Panc1 (cell line): ENCODE measurements around the gene VAT1L. TPM values are rescaled to one million over a fixed set of nuclear protein-coding genes. Genes with fewer than 3 reads are reported as not detected.

Source experiments
- ATAC-seq: fragments of 200-7000 bp; cut with Tn5 transposase; 2 replicates; pipeline ENCODE4 v1.9.1; 2020; ENCODE audit warnings: mild to moderate bottlenecking, moderate library complexity
- BruUV-seq: library from RNA; stranded (reverse); fragments of 400-500 nt; replicated peaks from 2 replicates; lab custom pipeline; 2021; lab: Mats Ljungman, UMichigan
- CTCF ChIA-PET: fragments of 300-600 bp; sonication (Branson Sonifier 250); formaldehyde crosslinking; loops from one replicate; lab custom pipeline; 2022; ENCODE audit warnings: antibody characterized with exemption; lab: Charles Lee
- POLR2A ChIA-PET: fragments of 300-600 bp; sonication (Branson Sonifier 250); formaldehyde crosslinking; loops from one replicate; lab custom pipeline; 2022; ENCODE audit warnings: antibody characterized with exemption; lab: Charles Lee
- DNase-seq: peaks from one replicate; pipeline ENCODE4 v3.0.0-alpha.2; 2010; ENCODE audit warnings: low read depth, low spot score
- H3K27ac ChIP-seq: 2 replicates; pipeline ENCODE4 v1.5.1; 2011; ENCODE audit warnings: mild to moderate bottlenecking, low read length, inconsistent platforms
- H3K27me3 ChIP-seq: fragments of 200-500 bp; sonication (Bioruptor generic); 2 replicates; pipeline ENCODE4 v1.6.0; 2014; ENCODE audit warnings: low read length, inconsistent platforms; ENCODE audit not compliant: control insufficient read depth, insufficient read depth
- H3K36me3 ChIP-seq: fragments of 200-500 bp; sonication (Bioruptor generic); 2 replicates; pipeline ENCODE4 v1.5.1; 2014; ENCODE audit warnings: inconsistent platforms, mild to moderate bottlenecking, low read length, moderate library complexity; ENCODE audit not compliant: control insufficient read depth, insufficient read depth
- H3K4me1 ChIP-seq: 2 replicates; pipeline ENCODE4 v1.5.1; 2011; ENCODE audit warnings: inconsistent platforms, mild to moderate bottlenecking, low read length, moderate library complexity; ENCODE audit not compliant: control insufficient read depth, insufficient read depth
- H3K4me3 ChIP-seq, 2 experiments: 2 replicates each; pipeline ENCODE4 v1.5.1; 2011 to 2012; ENCODE audit warnings: low read depth in 2 of 2, low read length in 2 of 2, mild to moderate bottlenecking in 2 of 2, inconsistent platforms in 1 of 2, moderate library complexity in 1 of 2
- H3K9me3 ChIP-seq: fragments of 200-500 bp; sonication (Bioruptor generic); 2 replicates; pipeline ENCODE4 v1.5.1; 2014; ENCODE audit warnings: low read depth, mild to moderate bottlenecking, inconsistent platforms, low read length, moderate library complexity; ENCODE audit not compliant: control insufficient read depth, insufficient read depth
- POLR2AphosphoS5 ChIP-seq: IDR thresholded peaks from 2 replicates; pipeline ENCODE4 v1.6.1; 2012; ENCODE audit warnings: mild to moderate bottlenecking, low read depth, low read length, moderate library complexity
- SIN3A ChIP-seq: IDR thresholded peaks from 2 replicates; pipeline ENCODE4 v1.6.1; 2012; ENCODE audit warnings: low read depth, mild to moderate bottlenecking, low read length, moderate library complexity, borderline replicate concordance; ENCODE audit not compliant: insufficient read depth
- TCF7L2 ChIP-seq: IDR thresholded peaks from 2 replicates; pipeline ENCODE4 v1.6.1; 2011; ENCODE audit warnings: mild to moderate bottlenecking, low read depth, low read length, inconsistent platforms
- in situ Hi-C: cut with HindIII; loops from 2 replicates; pipeline ENCODE4 v1.10.0; 2016; ENCODE audit warnings: low sequenced_read_pairs, low pct_unique_long_range_greater_than_20kb
- intact Hi-C: fragments of 100-400 bp; cut with micrococcal nuclease; formaldehyde crosslinking; loops from one replicate; pipeline ENCODE4 v1.10.0; 2022; ENCODE audit not compliant: unreplicated experiment
- total RNA-seq: library from RNA; stranded (reverse); gene quantifications from one replicate; pipeline ENCODE4 v1.2.1, GENCODE V29; 2021; ENCODE audit not compliant: unreplicated experiment
- TF ChIP-seq, protein P1 (sequence below), 2 experiments: IDR thresholded peaks; 2 replicates each; pipeline ENCODE4 v1.6.1; 2011 to 2012; ENCODE audit warnings: low read depth in 2 of 2, control low read depth in 1 of 2, low read length in 1 of 2, mild to moderate bottlenecking in 1 of 2, moderate library complexity in 1 of 2; ENCODE audit not compliant: insufficient read depth in 1 of 2
- TF ChIP-seq, protein P2 (sequence below): fragments of 450-650 bp; IDR thresholded peaks from 2 replicates; pipeline ENCODE4 v1.5.1; 2017; ENCODE audit warnings: mild to moderate bottlenecking

The VAT1L gene
- total RNA-seq, 1 experiment from 2014 or later = not detected

DNA sequence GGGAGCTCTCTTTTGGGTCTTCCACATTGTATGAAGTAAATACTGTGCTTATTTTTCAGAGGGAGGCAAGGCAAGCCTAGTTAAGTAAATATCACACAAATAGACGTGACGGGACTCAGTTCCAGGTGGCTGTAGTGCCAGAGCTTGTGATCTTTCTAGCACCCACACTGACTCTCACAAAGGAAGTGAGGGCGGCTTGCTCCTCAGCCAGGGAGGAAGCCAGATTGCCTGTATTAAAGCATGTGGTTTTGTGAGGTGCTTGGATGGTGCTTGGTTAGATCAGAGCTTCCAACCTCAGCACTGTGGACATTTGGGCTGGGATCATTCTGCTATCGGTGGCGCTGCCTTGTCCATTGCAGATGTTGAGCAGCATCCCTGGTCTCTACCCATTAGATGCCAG lies 80.1 kb downstream of the VAT1L start:
- no peaks in the 10 kb centered on the region; the same call in 1 of the 2 replicates for H3K27me3 ChIP-seq
- DNase-seq = no peak
- no peak overlapping the region for H3K27ac ChIP-seq
- H3K36me3 ChIP-seq = no peaks in the 10 kb centered on the region
- H3K4me3 ChIP-seq = no peak overlapping the region
- in situ Hi-C loops = no loop called here
- no TSS peak for BruUV-seq
- intact Hi-C loops = no loop called here
- H3K9me3 ChIP-seq = no peaks in the 10 kb centered on the region
- CTCF ChIA-PET = no interaction called here
- TF ChIP-seq, protein P1, sequence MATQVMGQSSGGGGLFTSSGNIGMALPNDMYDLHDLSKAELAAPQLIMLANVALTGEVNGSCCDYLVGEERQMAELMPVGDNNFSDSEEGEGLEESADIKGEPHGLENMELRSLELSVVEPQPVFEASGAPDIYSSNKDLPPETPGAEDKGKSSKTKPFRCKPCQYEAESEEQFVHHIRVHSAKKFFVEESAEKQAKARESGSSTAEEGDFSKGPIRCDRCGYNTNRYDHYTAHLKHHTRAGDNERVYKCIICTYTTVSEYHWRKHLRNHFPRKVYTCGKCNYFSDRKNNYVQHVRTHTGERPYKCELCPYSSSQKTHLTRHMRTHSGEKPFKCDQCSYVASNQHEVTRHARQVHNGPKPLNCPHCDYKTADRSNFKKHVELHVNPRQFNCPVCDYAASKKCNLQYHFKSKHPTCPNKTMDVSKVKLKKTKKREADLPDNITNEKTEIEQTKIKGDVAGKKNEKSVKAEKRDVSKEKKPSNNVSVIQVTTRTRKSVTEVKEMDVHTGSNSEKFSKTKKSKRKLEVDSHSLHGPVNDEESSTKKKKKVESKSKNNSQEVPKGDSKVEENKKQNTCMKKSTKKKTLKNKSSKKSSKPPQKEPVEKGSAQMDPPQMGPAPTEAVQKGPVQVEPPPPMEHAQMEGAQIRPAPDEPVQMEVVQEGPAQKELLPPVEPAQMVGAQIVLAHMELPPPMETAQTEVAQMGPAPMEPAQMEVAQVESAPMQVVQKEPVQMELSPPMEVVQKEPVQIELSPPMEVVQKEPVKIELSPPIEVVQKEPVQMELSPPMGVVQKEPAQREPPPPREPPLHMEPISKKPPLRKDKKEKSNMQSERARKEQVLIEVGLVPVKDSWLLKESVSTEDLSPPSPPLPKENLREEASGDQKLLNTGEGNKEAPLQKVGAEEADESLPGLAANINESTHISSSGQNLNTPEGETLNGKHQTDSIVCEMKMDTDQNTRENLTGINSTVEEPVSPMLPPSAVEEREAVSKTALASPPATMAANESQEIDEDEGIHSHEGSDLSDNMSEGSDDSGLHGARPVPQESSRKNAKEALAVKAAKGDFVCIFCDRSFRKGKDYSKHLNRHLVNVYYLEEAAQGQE (IDR thresholded peaks at IDR 0.05; ENCODE audit: insufficient read depth in 1 of 2, low read depth in 2 of 2, low read length in 1 of 2) = no peak
- TF ChIP-seq TCF7L2 = no peak
- no peak for TF ChIP-seq SIN3A
- TF ChIP-seq, protein P2, sequence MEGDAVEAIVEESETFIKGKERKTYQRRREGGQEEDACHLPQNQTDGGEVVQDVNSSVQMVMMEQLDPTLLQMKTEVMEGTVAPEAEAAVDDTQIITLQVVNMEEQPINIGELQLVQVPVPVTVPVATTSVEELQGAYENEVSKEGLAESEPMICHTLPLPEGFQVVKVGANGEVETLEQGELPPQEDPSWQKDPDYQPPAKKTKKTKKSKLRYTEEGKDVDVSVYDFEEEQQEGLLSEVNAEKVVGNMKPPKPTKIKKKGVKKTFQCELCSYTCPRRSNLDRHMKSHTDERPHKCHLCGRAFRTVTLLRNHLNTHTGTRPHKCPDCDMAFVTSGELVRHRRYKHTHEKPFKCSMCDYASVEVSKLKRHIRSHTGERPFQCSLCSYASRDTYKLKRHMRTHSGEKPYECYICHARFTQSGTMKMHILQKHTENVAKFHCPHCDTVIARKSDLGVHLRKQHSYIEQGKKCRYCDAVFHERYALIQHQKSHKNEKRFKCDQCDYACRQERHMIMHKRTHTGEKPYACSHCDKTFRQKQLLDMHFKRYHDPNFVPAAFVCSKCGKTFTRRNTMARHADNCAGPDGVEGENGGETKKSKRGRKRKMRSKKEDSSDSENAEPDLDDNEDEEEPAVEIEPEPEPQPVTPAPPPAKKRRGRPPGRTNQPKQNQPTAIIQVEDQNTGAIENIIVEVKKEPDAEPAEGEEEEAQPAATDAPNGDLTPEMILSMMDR = no peak
- no peak for TF ChIP-seq POLR2AphosphoS5
- POLR2A ChIA-PET = no interaction called here
- no peaks in the 10 kb centered on the region for H3K4me1 ChIP-seq
- ATAC-seq = no peak

DNA sequence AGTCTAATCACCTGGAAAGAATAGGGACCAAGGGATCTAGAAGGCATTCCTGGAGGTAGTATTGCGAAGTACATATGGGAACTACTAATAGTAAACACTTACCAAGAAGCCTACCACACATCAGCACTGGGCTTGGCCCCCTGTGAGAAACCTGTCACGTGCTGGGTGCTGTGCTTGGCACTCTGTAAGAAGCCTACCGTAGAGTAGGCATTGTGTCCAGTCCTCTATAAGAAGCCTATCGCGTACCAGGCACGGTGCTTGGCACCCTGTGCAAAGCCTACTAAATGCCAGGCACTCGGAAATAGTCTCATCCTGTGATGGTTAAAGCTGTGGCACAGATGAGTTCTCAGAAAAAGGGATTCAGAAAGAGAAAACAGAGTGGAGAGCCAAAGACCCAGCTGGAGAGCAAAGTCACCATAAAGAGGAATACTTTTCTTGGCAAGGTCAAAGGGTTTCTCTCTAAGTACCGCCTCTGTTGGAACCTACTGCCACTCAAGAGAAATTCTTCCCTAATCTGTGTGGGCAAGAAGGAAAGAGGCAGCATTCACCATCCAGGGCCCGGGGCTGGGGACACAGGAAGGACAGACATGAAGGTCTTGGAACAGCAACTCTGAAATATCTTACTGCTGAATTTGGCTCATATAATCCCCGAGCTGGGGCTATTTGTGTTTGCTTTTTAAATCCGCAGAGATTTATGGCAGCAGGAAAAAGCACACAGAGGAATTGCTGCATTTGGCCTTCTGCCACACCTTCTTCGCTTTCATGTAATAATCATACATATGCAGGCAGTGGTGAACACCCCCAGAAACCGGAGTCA lies 81.8 kb downstream of the VAT1L start:
- TF ChIP-seq SIN3A (no peak), POLR2AphosphoS5 (no peak), TCF7L2 (no peak)
- TF ChIP-seq, protein P2 = no peak
- TF ChIP-seq, protein P1 (IDR thresholded peaks at IDR 0.05; ENCODE audit: insufficient read depth in 1 of 2, low read depth in 2 of 2, low read length in 1 of 2) = no peak
- Histone ChIP-seq H3K9me3 (no peaks in the 10 kb centered on the region), H3K36me3 (no peaks in the 10 kb centered on the region), H3K27ac (no peak overlapping the region), H3K4me1 (no peaks in the 10 kb centered on the region), H3K4me3 (no peak overlapping the region), H3K27me3 (no peaks in the 10 kb centered on the region; the same call in 1 of the 2 replicates)
- DNase-seq = no peak
- ATAC-seq = no peak
- intact Hi-C loops = no loop called here
- CTCF ChIA-PET = no interaction called here
- POLR2A ChIA-PET = no interaction called here
- in situ Hi-C loops = no loop called here
- no TSS peak for BruUV-seq
